Loucy (cell line): ENCODE measurements around the gene EHBP1L1.

Experiments
- H2AFZ ChIP-seq: fragments of 200-600 bp; sonication (generic); 2 replicates; pipeline ENCODE4 v1.6.0; 2016; ENCODE audit warnings: antibody characterized with exemption, mild to moderate bottlenecking, low read length, moderate library complexity
- H3F3A ChIP-seq: fragments of 200-600 bp; 2 replicates; pipeline ENCODE4 v1.6.0; 2016; ENCODE audit warnings: antibody characterized with exemption, low read depth, mild to moderate bottlenecking
- H3K27me3 ChIP-seq: fragments of 200-600 bp; sonication (generic); 2 replicates; pipeline ENCODE4 v1.6.1; 2014; ENCODE audit warnings: low read length, mild to moderate bottlenecking; ENCODE audit not compliant: insufficient read depth, poor library complexity, severe bottlenecking
- H3K36me3 ChIP-seq: fragments of 200-600 bp; sonication (generic); 2 replicates; pipeline ENCODE4 v1.6.1; 2016; ENCODE audit warnings: low read length; ENCODE audit not compliant: insufficient read depth
- H3K4me1 ChIP-seq: fragments of 200-600 bp; sonication (generic); 2 replicates; pipeline ENCODE4 v1.5.1; 2014; ENCODE audit warnings: low read length, mild to moderate bottlenecking; ENCODE audit not compliant: insufficient read depth, poor library complexity, severe bottlenecking
- H3K4me2 ChIP-seq: fragments of 200-600 bp; sonication (generic); 2 replicates; pipeline ENCODE4 v1.6.0; 2014; ENCODE audit warnings: antibody characterized with exemption, low read length, low read depth, mild to moderate bottlenecking; ENCODE audit not compliant: poor library complexity, severe bottlenecking
- H3K4me3 ChIP-seq: fragments of 200-600 bp; sonication (generic); 2 replicates; pipeline ENCODE4 v1.5.1; 2014; ENCODE audit warnings: low read length, mild to moderate bottlenecking, mixed read lengths; ENCODE audit not compliant: poor library complexity, severe bottlenecking
- H3K79me2 ChIP-seq: fragments of 200-600 bp; sonication (generic); 2 replicates; pipeline ENCODE4 v1.6.1; 2014; ENCODE audit warnings: low read length; ENCODE audit not compliant: insufficient read depth
- H3K9ac ChIP-seq: fragments of 200-600 bp; sonication (generic); 2 replicates; pipeline ENCODE4 v1.6.0; 2014; ENCODE audit warnings: mild to moderate bottlenecking, low read depth, low read length, moderate library complexity; ENCODE audit not compliant: poor library complexity, severe bottlenecking
- H3K9me2 ChIP-seq: fragments of 200-600 bp; sonication (generic); replicated peaks from 2 replicates; pipeline ENCODE4 v1.6.1; 2016; ENCODE audit warnings: low read depth, low read length, mixed read lengths
- H3K9me3 ChIP-seq: fragments of 200-600 bp; sonication (generic); 2 replicates; pipeline ENCODE4 v1.6.1; 2014; ENCODE audit warnings: mild to moderate bottlenecking, antibody characterized with exemption, low read length, low read depth; ENCODE audit not compliant: insufficient read depth
- H4K20me1 ChIP-seq: fragments of 200-600 bp; sonication (generic); 2 replicates; pipeline ENCODE4 v1.6.0; 2014; ENCODE audit warnings: antibody characterized with exemption, low read length, mild to moderate bottlenecking; ENCODE audit not compliant: insufficient read depth, poor library complexity, severe bottlenecking
- CTCF ChIP-seq: fragments of 200-600 bp; sonication (generic); conservative IDR thresholded peaks from 2 replicates; pipeline ENCODE4 v1.5.1; 2014; ENCODE audit warnings: mild to moderate bottlenecking, antibody characterized with exemption, low read length
- EZH2phosphoT487 ChIP-seq: fragments of 200-600 bp; IDR thresholded peaks from 2 replicates; pipeline ENCODE4 v1.6.1; 2018; ENCODE audit warnings: antibody characterized with exemption, mild to moderate bottlenecking, moderate library complexity, borderline replicate concordance

Gene EHBP1L1

GRCh38 chr11:65529475-65530156 is 46.2 kb upstream of the EHBP1L1 start:
- TF ChIP-seq EZH2phosphoT487, result no peak
- no peak for TF ChIP-seq CTCF
- no peak overlapping the region for H3K4me3 ChIP-seq
- H3K9ac ChIP-seq, result no peak overlapping the region
- H3K9me2 ChIP-seq, result no peaks in the 10 kb centered on the region
- peaks cover 19% of the 10 kb centered on the region for H3K4me1 ChIP-seq
- H3K79me2 ChIP-seq, result peaks cover 23% of the 10 kb centered on the region
- peaks cover 11% of the 10 kb centered on the region for H4K20me1 ChIP-seq
- peak overlapping the region; percentile 8 for H3K4me2 ChIP-seq
- peaks cover 24% of the 10 kb centered on the region; the same call in 1 of the 2 replicates for H3K36me3 ChIP-seq
- H3K9me3 ChIP-seq, result no peaks in the 10 kb centered on the region
- no peaks in the 10 kb centered on the region for H3F3A ChIP-seq
- H3K27me3 ChIP-seq, result no peaks in the 10 kb centered on the region
- H2AFZ ChIP-seq, result no peak overlapping the region

GRCh38 chr11:65530157-65530496 is 45.7 kb upstream of the EHBP1L1 start:
- peaks cover 24% of the 10 kb centered on the region; the same call in 1 of the 2 replicates for H3K36me3 ChIP-seq
- peaks cover 11% of the 10 kb centered on the region for H4K20me1 ChIP-seq

GRCh38 chr11:65532388-65533064 is 43.3 kb upstream of the EHBP1L1 start:
- Histone ChIP-seq H4K20me1 (no peaks in the 10 kb centered on the region), H3K4me1 (peaks cover 7% of the 10 kb centered on the region), H3K36me3 (peaks cover 24% of the 10 kb centered on the region; the same call in 1 of the 2 replicates), H2AFZ (no peak overlapping the region), H3K4me2 (no peak overlapping the region), H3K4me3 (no peak overlapping the region), H3F3A (no peaks in the 10 kb centered on the region), H3K79me2 (no peaks in the 10 kb centered on the region), H3K9ac (no peak overlapping the region), H3K9me3 (no peaks in the 10 kb centered on the region), H3K27me3 (no peaks in the 10 kb centered on the region), H3K9me2 (no peaks in the 10 kb centered on the region)
- TF ChIP-seq CTCF, result no peak
- TF ChIP-seq EZH2phosphoT487, result no peak

More at GRCh38 chr11:65530157-65530496, 45.7 kb upstream of the EHBP1L1 start:
- TF ChIP-seq CTCF (peak; percentile 62), EZH2phosphoT487 (no peak)
- Histone ChIP-seq H3F3A (no peaks in the 10 kb centered on the region), H3K4me1 (peaks cover 19% of the 10 kb centered on the region), H2AFZ (no peak overlapping the region), H3K9me3 (no peaks in the 10 kb centered on the region), H3K9ac (no peak overlapping the region), H3K4me3 (no peak overlapping the region), H3K79me2 (peaks cover 22% of the 10 kb centered on the region), H3K4me2 (no peak overlapping the region), H3K9me2 (no peaks in the 10 kb centered on the region), H3K27me3 (no peaks in the 10 kb centered on the region)
